ACC112 (cell line): ENCODE data around the gene THAP3.
"Not testable (repeated sequence)": the region's sequence is repeated elsewhere in the genome, so short reads cannot be mapped to it uniquely, and the experiment has no call there.

ENCODE experiments used
- H2AFZ ChIP-seq: fragments of 200-600 bp; sonication (generic); one replicate; pipeline ENCODE4 v1.6.0; 2017; ENCODE audit warnings: antibody characterized with exemption, low read length; ENCODE audit not compliant: unreplicated experiment
- H3K27ac ChIP-seq: fragments of 200-600 bp; sonication (generic); 2 replicates; pipeline ENCODE4 v1.5.1; 2014; ENCODE audit warnings: low read depth, mild to moderate bottlenecking, antibody characterized with exemption, low read length, moderate library complexity
- H3K27me3 ChIP-seq: fragments of 200-600 bp; sonication (generic); 2 replicates; pipeline ENCODE4 v1.6.1; 2014; ENCODE audit warnings: mild to moderate bottlenecking, antibody characterized with exemption, low read length, moderate library complexity, mixed read lengths; ENCODE audit not compliant: insufficient read depth
- H3K36me3 ChIP-seq: fragments of 200-600 bp; sonication (generic); 2 replicates; pipeline ENCODE4 v1.6.1; 2016; ENCODE audit warnings: mild to moderate bottlenecking, antibody characterized with exemption, low read length, moderate library complexity, mixed read lengths; ENCODE audit not compliant: insufficient read depth
- H3K4me1 ChIP-seq: fragments of 200-600 bp; sonication (generic); one replicate; pipeline ENCODE4 v1.6.1; 2016; ENCODE audit warnings: low read length, mixed read lengths; ENCODE audit not compliant: insufficient read depth, unreplicated experiment, control insufficient read depth
- H3K4me3 ChIP-seq: fragments of 200-600 bp; sonication (generic); 2 replicates; pipeline ENCODE4 v1.5.1; 2014; ENCODE audit warnings: mild to moderate bottlenecking, low read depth, low read length
- H3K79me2 ChIP-seq: fragments of 200-600 bp; sonication (generic); one replicate; pipeline ENCODE4 v1.6.0; 2016; ENCODE audit warnings: low read length; ENCODE audit not compliant: control insufficient read depth, unreplicated experiment, insufficient read depth

Gene THAP3

DNA sequence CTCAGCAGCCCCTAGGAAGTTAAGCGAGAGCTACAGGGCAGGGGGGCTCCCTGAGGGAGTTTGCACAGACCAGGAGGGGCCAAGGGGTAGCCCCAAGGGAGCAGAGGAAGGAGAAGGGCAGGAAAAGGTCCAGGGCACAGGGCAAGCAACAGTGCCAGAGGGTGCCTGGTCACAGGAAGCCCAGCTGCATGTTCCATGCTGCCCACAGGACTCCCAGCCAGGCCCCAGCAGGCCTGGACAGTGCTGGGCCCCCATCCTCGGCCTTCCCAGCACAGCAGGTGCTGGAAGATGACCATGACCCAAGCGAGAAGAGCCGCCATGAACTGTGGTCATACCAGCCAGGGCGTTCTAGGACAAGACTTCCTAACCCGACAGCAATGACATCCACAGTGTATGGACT lies 33.0 kb upstream of the THAP3 start:
- Histone ChIP-seq H3K4me3 (no peak overlapping the region), H3K79me2 (peaks cover 16% of the 10 kb centered on the region), H3K36me3 (peaks cover 7% of the 10 kb centered on the region; the same call in 1 of the 2 replicates), H3K4me1 (no peaks in the 10 kb centered on the region), H3K27me3 (no peaks in the 10 kb centered on the region), H3K27ac (no peak overlapping the region), H2AFZ (no peak overlapping the region)

DNA sequence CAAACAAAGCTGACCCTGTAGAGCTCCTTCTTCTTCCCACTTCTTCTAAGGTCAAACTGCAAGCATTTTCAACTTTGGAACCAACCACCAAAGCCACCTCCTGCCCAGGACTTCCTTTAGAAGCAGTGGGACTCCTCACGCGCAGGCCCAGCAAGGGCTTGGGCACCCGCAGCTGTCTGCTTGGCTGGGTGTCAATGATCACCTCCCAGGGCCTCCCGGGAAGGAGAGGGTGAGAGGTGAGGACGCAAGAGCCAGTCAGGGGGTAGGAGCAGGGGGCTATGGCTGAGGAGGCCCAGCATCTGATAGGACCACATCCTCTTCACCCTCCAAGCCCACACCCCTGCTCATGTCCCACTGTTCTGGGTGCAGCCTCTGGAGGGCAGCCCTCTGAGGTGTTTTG lies 32.2 kb upstream of the THAP3 start:
- Histone ChIP-seq H3K4me1 (peaks cover 5% of the 10 kb centered on the region), H3K4me3 (no peak overlapping the region), H3K27me3 (no peaks in the 10 kb centered on the region), H2AFZ (no peak overlapping the region), H3K36me3 (peaks cover 11% of the 10 kb centered on the region; the same call in 1 of the 2 replicates), H3K79me2 (peaks cover 24% of the 10 kb centered on the region), H3K27ac (no peak overlapping the region)

DNA sequence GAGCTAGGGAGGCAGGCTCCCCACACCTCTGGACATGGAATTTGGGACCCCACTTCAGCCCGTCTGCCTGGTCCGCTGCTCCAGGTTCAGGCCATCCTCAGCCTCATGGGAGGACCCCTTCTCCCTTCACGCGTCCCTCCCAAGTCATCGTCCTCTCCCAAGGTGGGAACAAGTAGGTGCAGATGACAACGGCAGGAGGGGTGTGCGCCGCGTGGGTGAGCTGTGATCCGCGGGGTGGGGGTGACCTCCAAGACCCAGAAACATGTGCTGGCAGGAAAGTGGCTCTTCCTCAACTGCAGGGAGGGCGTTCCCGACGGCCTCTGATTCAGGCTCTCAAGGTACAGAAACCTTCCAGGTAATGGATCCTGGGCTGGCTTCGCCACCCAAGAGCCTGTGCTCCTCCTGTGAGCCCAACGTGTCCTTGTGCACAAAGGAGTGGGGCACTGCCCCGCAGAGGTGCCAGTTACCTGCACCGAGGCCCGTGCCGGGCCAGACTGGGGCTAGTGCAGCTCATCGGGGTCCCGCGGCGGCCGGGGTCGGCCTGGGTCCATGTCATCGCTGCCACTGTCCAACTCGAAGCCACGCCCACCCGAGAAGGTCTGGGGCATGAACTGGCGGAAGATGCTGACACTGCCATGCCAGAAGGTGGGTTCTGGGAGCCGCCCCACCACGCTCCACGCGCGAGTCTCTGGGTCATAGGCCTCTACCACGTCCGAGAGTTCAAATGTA lies 31.6 kb upstream of the THAP3 start:
- Histone ChIP-seq H3K79me2 (peaks cover 30% of the 10 kb centered on the region), H3K36me3 (peaks cover 11% of the 10 kb centered on the region; the same call in 1 of the 2 replicates)

DNA sequence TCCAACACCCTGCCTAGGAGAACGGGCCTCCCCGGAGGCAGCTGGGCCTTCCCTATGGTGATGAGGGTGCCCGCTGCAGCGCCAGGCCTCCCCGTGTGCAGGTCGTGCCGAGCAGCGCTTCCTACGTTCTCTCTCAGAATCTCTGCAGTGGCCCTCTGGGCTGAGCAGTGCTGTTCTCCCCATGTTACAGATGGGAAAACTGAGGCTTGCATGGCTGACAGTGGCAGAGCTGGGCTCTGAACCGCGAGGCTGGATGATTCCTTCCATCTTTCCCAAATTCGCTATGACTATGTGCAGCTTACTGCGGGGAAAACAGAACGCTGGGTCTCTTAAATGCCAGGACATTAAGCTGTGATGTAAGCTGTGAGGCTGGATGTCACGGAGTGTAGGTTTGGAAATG lies 30.9 kb upstream of the THAP3 start:
- Histone ChIP-seq H3K79me2 (peaks cover 34% of the 10 kb centered on the region), H3K27ac (no peak overlapping the region), H3K27me3 (no peaks in the 10 kb centered on the region), H2AFZ (no peak overlapping the region), H3K36me3 (peaks cover 11% of the 10 kb centered on the region; the same call in 1 of the 2 replicates), H3K4me1 (peaks cover 12% of the 10 kb centered on the region), H3K4me3 (no peak overlapping the region)

More for the DNA sequence above, 31.6 kb upstream of the THAP3 start:
- no peaks in the 10 kb centered on the region for H3K27me3 ChIP-seq
- H2AFZ ChIP-seq: no peak overlapping the region
- H3K4me3 ChIP-seq: no peak overlapping the region
- no peak overlapping the region for H3K27ac ChIP-seq
- peaks cover 9% of the 10 kb centered on the region for H3K4me1 ChIP-seq

DNA sequence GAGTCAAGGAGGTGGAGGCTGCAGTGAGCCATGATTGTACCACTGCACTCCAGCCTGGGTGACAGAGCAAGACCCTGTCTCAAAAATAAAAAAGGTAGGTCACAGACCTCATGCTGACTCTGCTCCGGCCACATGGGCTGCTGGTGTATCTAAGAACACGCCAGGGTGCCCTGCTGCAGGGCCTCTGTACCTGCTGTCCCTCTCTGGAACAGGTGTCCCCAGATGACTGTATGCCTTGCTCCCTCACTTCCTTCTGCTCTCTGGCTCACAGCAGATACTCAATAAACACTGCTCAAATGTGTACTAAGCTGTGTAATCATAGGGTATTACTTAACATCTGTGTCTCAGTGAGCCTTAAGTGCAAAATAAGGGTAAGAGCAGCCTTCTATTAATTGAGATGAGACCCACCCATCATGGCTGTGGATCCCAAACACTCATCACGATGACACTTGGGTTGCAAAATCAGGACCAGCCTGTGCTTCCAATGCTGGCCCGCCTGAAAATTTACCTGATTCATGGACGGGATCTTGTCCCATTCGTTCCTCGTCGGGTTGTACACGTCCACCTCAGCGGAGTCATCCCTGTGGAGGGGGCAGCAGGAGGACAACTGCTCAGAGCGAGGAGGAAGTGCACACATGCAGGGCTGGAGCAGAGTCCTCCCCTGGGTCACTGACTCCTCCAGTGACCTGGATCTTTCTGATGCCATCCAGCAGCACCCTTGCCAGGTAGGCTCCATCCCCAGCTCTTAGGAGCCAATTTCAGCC lies 29.5 kb upstream of the THAP3 start:
- Histone ChIP-seq H2AFZ (no peak overlapping the region), H3K79me2 (peaks cover 47% of the 10 kb centered on the region), H3K4me1 (peaks cover 19% of the 10 kb centered on the region), H3K36me3 (peaks cover 11% of the 10 kb centered on the region; the same call in 1 of the 2 replicates), H3K27ac (no peak overlapping the region), H3K4me3 (no peak overlapping the region), H3K27me3 (no peaks in the 10 kb centered on the region)

DNA sequence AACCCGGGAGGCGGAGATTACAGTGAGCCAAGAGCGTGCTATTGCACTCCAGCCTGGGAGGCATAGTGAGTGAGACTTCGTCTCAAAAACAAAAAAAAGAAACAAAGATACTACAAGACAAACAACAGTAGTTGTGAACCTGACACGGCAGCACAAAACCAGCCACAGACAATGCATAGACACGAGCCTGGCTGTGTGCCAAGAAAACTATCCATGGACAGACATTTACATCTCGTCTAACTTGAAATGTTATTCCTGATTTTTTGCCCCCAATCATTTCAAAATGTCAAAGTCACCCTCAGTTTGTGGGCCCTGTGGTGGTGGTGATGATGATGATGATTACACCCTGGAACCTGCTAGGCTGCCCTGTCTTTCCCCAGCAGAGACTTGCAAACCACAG lies 28.3 kb upstream of the THAP3 start:
- Histone ChIP-seq H3K27ac (no peak overlapping the region), H3K27me3 (no peaks in the 10 kb centered on the region), H2AFZ (no peak overlapping the region), H3K4me3 (no peak overlapping the region), H3K4me1 (peaks cover 19% of the 10 kb centered on the region), H3K36me3 (peaks cover 11% of the 10 kb centered on the region; the same call in 1 of the 2 replicates), H3K79me2 (peaks cover 58% of the 10 kb centered on the region)

DNA sequence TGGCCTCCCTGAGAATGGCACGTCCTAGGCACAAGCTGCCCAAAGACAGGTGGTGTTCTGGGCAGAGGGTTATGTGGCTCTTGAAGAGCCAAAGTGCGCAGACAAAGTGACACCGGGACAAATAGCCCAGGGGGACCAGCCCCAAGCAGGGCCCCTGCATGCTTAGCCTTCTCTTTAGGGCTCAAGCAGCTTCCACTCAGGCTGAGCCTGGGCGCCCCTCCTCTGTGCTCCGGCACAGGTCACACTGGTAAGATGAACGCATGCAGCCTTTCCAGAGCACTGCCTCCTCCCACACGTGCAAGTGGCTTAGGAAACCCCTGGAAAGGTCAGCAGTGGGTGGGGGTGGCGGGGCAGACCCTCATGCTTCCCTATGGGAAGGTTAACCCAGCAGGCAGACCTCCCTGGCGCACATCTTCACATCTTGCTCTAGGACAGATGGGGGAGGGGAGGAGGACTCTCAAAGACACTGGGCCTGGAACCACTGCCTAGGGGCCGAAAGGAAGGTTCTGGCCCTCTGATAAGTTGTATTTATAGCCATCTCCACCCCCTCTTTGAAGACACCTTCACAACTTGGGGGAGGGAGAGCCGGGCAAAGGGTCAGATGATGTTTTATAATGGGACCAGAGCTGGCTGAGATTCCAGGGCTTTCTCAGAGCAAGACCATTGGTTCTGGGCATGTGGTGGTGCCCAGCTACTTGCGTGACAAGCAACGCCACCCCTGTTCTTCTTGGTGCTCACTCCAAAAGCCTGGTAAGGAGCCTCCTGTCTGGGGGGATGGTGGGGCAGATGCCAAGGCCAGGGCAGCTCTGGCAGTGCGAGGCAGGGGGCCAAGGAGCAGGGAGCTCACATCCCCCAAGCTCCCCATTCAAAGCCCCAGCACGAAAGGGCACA lies 27.5 kb upstream of the THAP3 start:
- Histone ChIP-seq H3K4me1 (peaks cover 19% of the 10 kb centered on the region), H3K27me3 (no peaks in the 10 kb centered on the region), H3K36me3 (peaks cover 11% of the 10 kb centered on the region; the same call in 1 of the 2 replicates), H3K4me3 (no peak overlapping the region), H3K27ac (no peak overlapping the region), H3K79me2 (peaks cover 66% of the 10 kb centered on the region), H2AFZ (no peak overlapping the region)

DNA sequence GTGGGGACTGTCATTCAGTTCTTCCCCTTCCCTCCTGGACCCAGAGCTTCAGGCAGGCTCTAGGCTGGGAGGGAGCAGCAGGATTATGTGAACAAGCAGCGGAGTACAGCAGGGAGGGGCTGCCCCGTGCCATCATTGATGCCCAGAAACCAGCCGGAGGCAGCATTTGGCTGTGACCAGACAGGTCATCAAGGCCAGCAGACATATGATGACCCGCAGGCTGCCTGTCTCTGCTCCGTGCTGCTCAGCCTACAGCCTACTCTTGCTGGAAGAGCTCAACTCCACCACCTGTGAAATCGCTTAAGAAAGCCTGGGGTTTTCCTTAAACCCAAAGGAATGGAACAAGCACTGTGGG lies 26.9 kb upstream of the THAP3 start:
- H3K36me3 ChIP-seq: peaks cover 11% of the 10 kb centered on the region; the same call in 1 of the 2 replicates
- peaks cover 19% of the 10 kb centered on the region for H3K4me1 ChIP-seq
- H3K27ac ChIP-seq: no peak overlapping the region
- peaks cover 71% of the 10 kb centered on the region for H3K79me2 ChIP-seq
- H2AFZ ChIP-seq: no peak overlapping the region
- no peak overlapping the region for H3K4me3 ChIP-seq
- H3K27me3 ChIP-seq: no peaks in the 10 kb centered on the region

DNA sequence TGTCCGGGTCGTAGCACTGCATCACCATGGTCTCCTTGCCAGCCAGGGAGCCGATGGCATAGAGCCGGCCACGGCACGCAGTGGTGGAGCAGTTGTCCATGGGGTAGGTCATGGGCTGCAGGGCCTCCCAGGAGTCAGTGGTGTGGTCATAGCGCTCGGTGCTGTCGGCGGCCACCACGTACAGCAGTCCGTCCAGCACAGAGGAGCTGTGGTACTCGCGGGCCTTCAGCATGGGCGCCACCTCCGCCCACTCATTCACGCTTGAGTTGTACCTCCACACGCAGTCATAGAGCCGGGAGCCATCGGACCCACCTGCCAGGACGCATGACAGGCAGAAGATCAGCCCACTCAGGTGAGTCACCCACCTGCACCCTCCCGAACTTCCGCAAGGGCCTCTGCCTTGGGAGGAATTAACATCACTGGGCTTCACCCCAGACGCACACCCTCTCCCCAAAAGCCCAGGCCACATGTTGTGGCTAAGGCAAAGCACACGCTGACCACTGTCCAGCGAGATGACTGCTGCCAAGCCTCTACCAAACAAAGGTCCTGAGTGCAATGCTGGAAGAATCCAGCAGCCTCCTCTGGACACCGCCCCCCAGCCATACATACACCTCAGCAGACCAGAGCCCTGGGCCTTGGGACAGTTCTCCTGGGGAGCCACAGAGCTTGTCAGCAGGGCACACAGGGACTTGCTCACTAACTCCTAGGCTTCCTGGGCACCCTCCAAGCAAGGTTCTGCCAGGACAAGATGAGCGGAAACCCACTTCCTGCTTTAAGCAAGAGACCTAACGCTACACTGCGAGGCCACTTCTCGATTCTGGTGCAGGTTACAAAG lies 25.3 kb upstream of the THAP3 start:
- Histone ChIP-seq H3K27me3 (no peaks in the 10 kb centered on the region), H3K36me3 (peaks cover 4% of the 10 kb centered on the region; the same call in 1 of the 2 replicates), H3K4me1 (peaks cover 28% of the 10 kb centered on the region), H2AFZ (no peak overlapping the region), H3K79me2 (peaks cover 67% of the 10 kb centered on the region), H3K4me3 (peak overlapping the region; percentile 69), H3K27ac (no peak overlapping the region)

DNA sequence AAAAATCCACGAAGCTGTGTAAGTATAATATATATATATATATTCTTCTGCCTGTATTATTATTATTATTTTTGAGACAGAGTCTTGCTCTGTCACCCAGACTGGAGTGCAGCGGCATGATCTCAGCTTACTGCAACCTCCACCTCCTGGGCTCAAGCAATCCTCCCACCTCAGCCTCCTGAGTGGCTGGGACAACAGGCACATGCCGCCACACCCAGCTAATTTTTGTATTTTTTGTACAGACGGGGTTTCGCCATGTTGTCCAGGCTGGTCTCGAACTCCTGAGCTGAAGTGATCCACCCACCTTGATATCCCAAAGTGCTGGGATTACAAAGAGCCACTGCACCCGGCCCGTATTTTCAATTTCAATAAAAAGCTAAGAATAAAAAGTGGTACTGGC lies 24.7 kb upstream of the THAP3 start:
- not testable (repeated sequence) for H3K36me3 ChIP-seq, H2AFZ ChIP-seq, H3K27me3 ChIP-seq
- H3K27ac ChIP-seq: peak overlapping the region; percentile 99
- H3K4me3 ChIP-seq: peak overlapping the region; percentile 95
- H3K79me2 ChIP-seq: peaks cover 67% of the 10 kb centered on the region
- H3K4me1 ChIP-seq: peaks cover 34% of the 10 kb centered on the region
